HEK293T (cell line): ENCODE data around the gene EXOC6.

Experiments used
- ELF4 ChIP-seq: fragments of 450-650 bp; IDR thresholded peaks from 2 replicates; pipeline ENCODE4 v1.6.1; 2017; ENCODE audit warnings: antibody characterized with exemption
- FOXK2 ChIP-seq: fragments of 450-650 bp; IDR thresholded peaks from 2 replicates; pipeline ENCODE4 v1.6.1; 2016; ENCODE audit warnings: mild to moderate bottlenecking
- HDGF ChIP-seq: fragments of 450-650 bp; IDR thresholded peaks from 2 replicates; pipeline ENCODE4 v1.6.1; 2017; ENCODE audit warnings: antibody characterized with exemption, borderline replicate concordance
- SP1 ChIP-seq: fragments of 450-650 bp; IDR thresholded peaks from 2 replicates; pipeline ENCODE4 v1.6.1; 2017
- ZNF384 ChIP-seq: fragments of 450-650 bp; IDR thresholded peaks from 2 replicates; pipeline ENCODE4 v1.6.1; 2016

DNA sequence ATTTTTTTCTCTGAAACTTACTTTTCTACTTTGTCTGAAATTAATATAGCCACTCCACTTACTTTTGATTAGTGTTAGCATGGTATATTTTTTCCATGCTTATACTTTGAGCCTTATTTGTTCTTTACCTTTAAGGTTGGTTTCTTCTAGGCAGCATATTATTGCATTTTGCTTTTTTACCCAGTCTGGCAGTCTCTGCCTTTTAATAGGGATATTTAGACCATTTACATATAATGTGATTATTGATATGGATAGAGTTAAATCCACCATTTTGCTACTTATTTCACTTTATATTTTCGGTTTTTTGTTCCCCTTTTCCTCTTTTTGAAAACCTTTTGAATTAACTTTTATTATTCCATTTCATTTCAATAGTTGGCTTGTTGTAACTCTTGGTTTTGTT is 255.6 kb downstream of the EXOC6 start:
- TF ChIP-seq SP1 (no peak), ELF4 (no peak), HDGF (no peak), FOXK2 (no peak), ZNF384 (no peak)
